Measurements from ENCODE around the gene MAP7D3. TPM values are rescaled to one million over a fixed set of nuclear protein-coding genes. Genes with fewer than 3 reads are reported as not detected.

Gene MAP7D3
- total RNA-seq, 1 donor from 2014 or later, result 6.6 TPM

- Mint-ChIP-seq H3K9me3 (ENCODE audit: unreplicated experiment) (no peaks in the 10 kb centered on the region), H3K27me3 (ENCODE audit: unreplicated experiment) (no peaks in the 10 kb centered on the region), H3K27ac (ENCODE audit: unreplicated experiment) (no peak overlapping the region), H3K4me1 (ENCODE audit: unreplicated experiment) (no peaks in the 10 kb centered on the region), H3K4me3 (ENCODE audit: unreplicated experiment) (no peak overlapping the region), H3K36me3 (ENCODE audit: low read depth, unreplicated experiment) (no peaks in the 10 kb centered on the region)
- no peak for TF ChIP-seq CTCF (IDR thresholded peaks at IDR 0.05; ENCODE audit: unreplicated experiment)
- no peak for DNase-seq (ENCODE audit: low spot score)
Observed at GRCh38 chrX:136202889-136203288, 48.3 kb downstream of the MAP7D3 start.

GRCh38 chrX:136201601-136202000 lies 49.6 kb downstream of the MAP7D3 start:
- no peaks in the 10 kb centered on the region for H3K36me3 Mint-ChIP-seq (ENCODE audit: low read depth, unreplicated experiment)
- no peak overlapping the region for H3K4me3 Mint-ChIP-seq (ENCODE audit: unreplicated experiment)
- no peaks in the 10 kb centered on the region for H3K9me3 Mint-ChIP-seq (ENCODE audit: unreplicated experiment)
- DNase-seq (ENCODE audit: low spot score), result no peak
- no peak for TF ChIP-seq CTCF (IDR thresholded peaks at IDR 0.05; ENCODE audit: unreplicated experiment)
- H3K27me3 Mint-ChIP-seq (ENCODE audit: unreplicated experiment), result no peaks in the 10 kb centered on the region
- H3K27ac Mint-ChIP-seq (ENCODE audit: unreplicated experiment), result no peak overlapping the region
- no peaks in the 10 kb centered on the region for H3K4me1 Mint-ChIP-seq (ENCODE audit: unreplicated experiment)

GRCh38 chrX:136200466-136200865 lies 50.7 kb downstream of the MAP7D3 start:
- DNase-seq (ENCODE audit: low spot score), result no peak
- Mint-ChIP-seq H3K9me3 (ENCODE audit: unreplicated experiment) (no peaks in the 10 kb centered on the region), H3K36me3 (ENCODE audit: low read depth, unreplicated experiment) (no peaks in the 10 kb centered on the region), H3K4me1 (ENCODE audit: unreplicated experiment) (no peaks in the 10 kb centered on the region), H3K4me3 (ENCODE audit: unreplicated experiment) (no peak overlapping the region), H3K27me3 (ENCODE audit: unreplicated experiment) (no peaks in the 10 kb centered on the region), H3K27ac (ENCODE audit: unreplicated experiment) (no peak overlapping the region)
- TF ChIP-seq CTCF (IDR thresholded peaks at IDR 0.05; ENCODE audit: unreplicated experiment), result no peak

GRCh38 chrX:136199365-136199764 lies 51.8 kb downstream of the MAP7D3 start:
- H3K27ac Mint-ChIP-seq (ENCODE audit: unreplicated experiment), result no peak overlapping the region
- no peak for TF ChIP-seq CTCF (IDR thresholded peaks at IDR 0.05; ENCODE audit: unreplicated experiment)
- DNase-seq (ENCODE audit: low spot score), result no peak
- H3K4me1 Mint-ChIP-seq (ENCODE audit: unreplicated experiment), result no peaks in the 10 kb centered on the region
- no peaks in the 10 kb centered on the region for H3K9me3 Mint-ChIP-seq (ENCODE audit: unreplicated experiment)
- H3K4me3 Mint-ChIP-seq (ENCODE audit: unreplicated experiment), result no peak overlapping the region
- no peaks in the 10 kb centered on the region for H3K27me3 Mint-ChIP-seq (ENCODE audit: unreplicated experiment)
- H3K36me3 Mint-ChIP-seq (ENCODE audit: low read depth, unreplicated experiment), result no peaks in the 10 kb centered on the region

- H3K27ac Mint-ChIP-seq (ENCODE audit: unreplicated experiment), result no peak overlapping the region
- DNase-seq (ENCODE audit: low spot score), result no peak
- H3K27me3 Mint-ChIP-seq (ENCODE audit: unreplicated experiment), result no peaks in the 10 kb centered on the region
Observed at GRCh38 chrX:136198678-136199243, 52.4 kb downstream of the MAP7D3 start.

More at GRCh38 chrX:136198678-136199243, 52.4 kb downstream of the MAP7D3 start:
- Mint-ChIP-seq H3K9me3 (ENCODE audit: unreplicated experiment) (no peaks in the 10 kb centered on the region), H3K36me3 (ENCODE audit: low read depth, unreplicated experiment) (no peaks in the 10 kb centered on the region), H3K4me1 (ENCODE audit: unreplicated experiment) (peaks cover 5% of the 10 kb centered on the region), H3K4me3 (ENCODE audit: unreplicated experiment) (no peak overlapping the region)
- no peak for TF ChIP-seq CTCF (IDR thresholded peaks at IDR 0.05; ENCODE audit: unreplicated experiment)

Data from endothelial cell (in vitro differentiated cells).